GM19468 (cell line): Measurements from ENCODE around the gene RTN4IP1.
"Not testable (repeated sequence)": the region's sequence is repeated elsewhere in the genome, so short reads cannot be mapped to it uniquely, and the experiment has no call there.

Experiments
- ATAC-seq: cut with Tn5 transposase; IDR thresholded peaks from one replicate; pipeline ENCODE4 v1.9.1; 2021; ENCODE audit warnings: mild to moderate bottlenecking, moderate library complexity, moderate number of reproducible peaks; ENCODE audit not compliant: unreplicated experiment; ENCODE audit errors: extremely low read depth

Gene RTN4IP1

DNA sequence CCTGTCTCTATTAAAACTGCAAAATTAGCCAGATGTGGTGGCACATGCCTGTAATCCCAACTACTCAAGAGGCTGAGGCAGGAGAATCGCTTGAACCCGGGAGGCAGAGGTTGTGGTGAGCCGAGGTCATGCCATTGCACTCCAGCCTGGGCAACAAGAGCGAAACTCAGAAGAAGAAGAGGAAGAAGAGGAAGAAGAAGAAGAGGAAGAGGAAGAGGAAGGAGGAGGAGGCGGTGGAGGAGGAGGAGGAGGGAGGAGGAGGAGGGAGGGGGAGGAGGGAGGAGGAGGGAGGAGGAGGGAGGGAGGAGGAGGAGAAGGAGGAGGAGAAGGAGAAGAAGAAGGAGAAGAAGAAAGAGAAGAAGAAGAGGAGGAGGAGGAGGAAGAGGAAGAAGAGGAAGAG is 40.4 kb downstream of the RTN4IP1 start:
- not testable (repeated sequence) for ATAC-seq

GRCh38 chr6:106586815-106587415 is 42.4 kb downstream of the RTN4IP1 start:
- ATAC-seq, result no peak

DNA sequence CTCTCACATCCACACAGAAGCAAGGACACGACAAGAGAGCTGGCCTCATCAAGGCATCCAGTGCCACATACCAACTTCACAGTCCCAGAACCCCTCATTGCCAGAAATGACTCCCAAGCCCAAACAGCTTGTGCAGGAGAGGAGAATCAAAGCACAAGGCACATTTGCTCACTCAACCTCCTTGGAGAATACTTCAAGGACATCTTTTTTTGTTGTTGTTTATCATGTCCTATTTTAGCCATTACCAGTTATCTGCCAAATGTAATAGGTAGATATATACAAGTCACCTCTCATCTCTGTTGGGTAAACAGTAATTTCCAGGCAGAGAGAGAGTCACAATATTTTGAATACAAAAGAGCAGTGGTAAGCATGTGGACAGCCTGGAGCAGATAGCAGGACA is 47.8 kb downstream of the RTN4IP1 start:
- no peak for ATAC-seq

- no peak for ATAC-seq
Observed at GRCh38 chr6:106579281-106579680, 50.0 kb downstream of the RTN4IP1 start.

GRCh38 chr6:106574741-106575458 is 54.4 kb downstream of the RTN4IP1 start:
- no peak for ATAC-seq

DNA sequence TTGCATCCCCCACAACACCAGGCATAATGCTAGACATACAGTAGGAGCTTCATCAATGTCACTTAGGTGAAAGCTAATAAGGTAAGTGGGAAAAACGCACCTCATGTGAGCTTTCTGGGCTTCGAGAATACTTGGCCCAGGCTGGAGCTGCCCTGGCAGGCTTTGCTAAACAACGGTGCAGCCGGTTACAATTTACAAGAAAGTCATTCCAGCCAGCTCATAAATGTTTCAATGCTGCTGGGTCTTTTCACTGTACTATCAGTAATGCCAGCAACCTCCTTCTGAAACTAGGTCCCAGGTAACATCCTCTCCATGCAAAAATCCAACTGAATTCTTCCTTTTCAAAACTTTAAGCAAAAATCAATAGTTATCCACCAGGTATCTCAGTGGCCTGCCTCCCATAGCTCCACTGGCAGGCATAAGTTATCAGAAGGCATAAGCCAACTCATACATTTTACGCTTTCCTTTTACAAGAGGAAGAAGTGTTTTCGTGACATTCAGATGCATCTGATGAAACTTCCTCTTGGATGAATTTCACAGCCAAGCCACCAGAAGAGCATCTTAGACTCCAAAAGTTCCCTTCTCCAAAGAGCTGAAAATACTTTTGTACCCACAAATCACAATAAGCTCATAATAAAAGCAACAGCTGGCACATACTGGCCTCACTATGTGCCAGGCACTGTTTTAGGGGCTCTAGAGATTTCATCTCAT is 56.3 kb downstream of the RTN4IP1 start:
- ATAC-seq, result no peak

DNA sequence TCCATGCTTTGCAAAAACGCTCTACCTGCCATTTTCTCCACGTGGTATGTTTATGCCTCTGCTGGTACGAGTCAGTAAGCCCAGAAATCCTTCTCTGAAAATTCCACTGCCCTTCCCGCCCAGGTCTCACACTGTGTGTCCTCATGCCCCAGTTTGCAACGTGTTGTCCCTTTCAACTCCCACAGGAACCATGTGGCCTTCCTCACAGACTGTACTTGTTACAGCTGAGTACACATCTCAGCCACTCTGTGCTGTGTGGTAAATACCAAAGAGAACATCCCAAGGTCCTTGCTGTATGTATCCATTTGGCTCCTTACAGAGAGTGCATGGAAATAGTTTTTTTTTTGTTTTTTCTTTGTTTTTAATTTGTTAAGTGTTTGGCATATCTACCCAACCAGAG is 56.9 kb downstream of the RTN4IP1 start:
- no peak for ATAC-seq

DNA sequence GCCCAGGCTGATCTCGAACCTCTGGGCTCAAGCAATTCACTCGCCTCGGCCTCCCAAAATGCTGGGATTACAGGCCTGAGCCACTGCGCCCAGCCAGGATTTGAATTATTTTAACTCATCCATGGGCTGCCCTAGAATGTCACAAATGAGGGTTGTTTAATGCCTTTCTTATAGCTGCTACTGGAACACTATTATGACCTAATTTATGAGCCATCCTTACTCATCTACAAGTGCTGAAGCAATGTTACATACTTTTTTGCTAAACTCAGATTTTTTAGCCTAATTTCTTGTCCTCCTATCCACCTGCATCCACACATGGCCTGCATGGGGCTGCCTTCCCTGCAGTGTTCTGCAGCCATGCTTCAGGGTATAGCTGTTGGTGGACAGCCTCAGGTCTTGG is 59.9 kb downstream of the RTN4IP1 start:
- ATAC-seq, result no peak

- ATAC-seq, result no peak
Observed at GRCh38 chr6:106568530-106568929, 60.8 kb downstream of the RTN4IP1 start.

DNA sequence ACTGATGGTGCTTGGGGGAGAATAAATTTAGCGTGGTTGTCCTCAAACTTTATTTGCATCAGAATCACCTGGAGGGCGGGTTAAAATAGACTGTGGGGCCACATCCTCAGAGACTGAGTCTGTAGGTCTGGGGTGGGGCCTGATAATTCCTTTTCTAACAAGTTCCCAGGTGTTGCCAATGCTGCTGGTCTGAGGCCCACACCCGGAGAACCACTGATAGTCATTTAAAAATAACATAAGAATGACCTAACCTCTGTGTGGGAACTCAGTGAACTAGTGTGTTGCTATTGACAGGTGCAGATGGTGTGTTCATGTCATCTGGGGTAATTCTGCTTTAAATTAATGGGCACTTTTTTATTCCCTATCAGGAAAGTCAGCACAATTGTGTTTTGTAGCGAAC is 64.8 kb downstream of the RTN4IP1 start:
- ATAC-seq, result no peak

GRCh38 chr6:106563614-106564013 is 65.7 kb downstream of the RTN4IP1 start:
- ATAC-seq, result no peak

DNA sequence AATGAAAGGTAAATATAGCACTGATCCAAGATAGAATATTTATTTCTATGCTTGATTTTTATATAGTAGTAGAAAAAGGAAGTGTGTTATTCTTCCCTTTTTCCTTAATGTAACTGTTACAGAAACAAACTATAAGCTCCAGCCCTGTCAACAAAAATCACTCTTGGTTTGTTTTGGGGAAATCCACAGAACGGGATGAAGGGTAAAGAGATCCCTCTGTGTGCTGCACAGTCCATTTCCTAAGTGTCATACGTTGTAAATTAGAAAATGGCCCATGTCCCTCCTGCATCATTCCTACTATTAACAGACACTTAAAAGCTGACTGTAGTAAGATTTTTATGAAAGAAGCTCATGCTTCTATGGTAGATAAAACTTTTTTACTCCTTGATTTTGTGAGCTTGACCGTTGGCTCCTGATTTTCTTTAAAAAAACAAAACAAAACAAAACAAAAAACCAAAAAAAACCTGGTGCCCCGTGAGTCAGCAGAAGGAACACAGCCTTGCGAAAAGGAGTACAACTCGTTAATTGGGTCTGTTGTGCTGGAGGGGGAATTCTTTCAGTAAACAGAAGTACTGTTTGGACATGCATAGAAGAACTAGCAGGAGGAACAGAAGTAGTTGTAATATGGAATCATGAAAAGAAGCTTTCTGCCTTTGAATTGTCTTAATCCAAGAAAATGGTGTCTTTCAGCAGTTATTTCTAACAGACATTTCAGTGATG is 67.5 kb downstream of the RTN4IP1 start:
- ATAC-seq, result no peak

- ATAC-seq, result no peak
Observed at GRCh38 chr6:106560996-106561685, 68.2 kb downstream of the RTN4IP1 start.

DNA sequence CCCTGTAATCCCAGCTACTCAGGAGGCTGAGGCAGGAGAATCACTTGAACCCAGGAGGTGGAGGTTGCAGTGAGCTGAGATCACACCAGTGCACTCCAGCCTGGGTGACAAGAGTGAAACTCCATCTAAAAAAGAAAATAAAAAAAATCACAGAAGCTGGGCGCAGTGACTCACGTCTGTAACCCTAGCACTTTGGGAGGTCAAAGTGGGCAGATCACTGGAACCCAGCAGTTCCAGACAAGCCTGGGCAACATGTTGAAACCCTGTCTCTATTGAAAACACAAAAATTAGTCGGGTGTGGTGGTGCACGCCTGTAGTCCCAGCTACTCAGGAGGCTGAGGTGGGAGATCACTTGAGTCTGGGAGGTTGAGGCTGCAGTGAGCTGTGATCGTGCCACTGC is 69.6 kb downstream of the RTN4IP1 start:
- ATAC-seq, result not testable (repeated sequence)

GRCh38 chr6:106558364-106558763 is 70.9 kb downstream of the RTN4IP1 start:
- ATAC-seq, result no peak

- no peak for ATAC-seq
Observed at GRCh38 chr6:106557837-106558236, 71.5 kb downstream of the RTN4IP1 start.

GRCh38 chr6:106556368-106556960 is 72.8 kb downstream of the RTN4IP1 start:
- ATAC-seq, result no peak

DNA sequence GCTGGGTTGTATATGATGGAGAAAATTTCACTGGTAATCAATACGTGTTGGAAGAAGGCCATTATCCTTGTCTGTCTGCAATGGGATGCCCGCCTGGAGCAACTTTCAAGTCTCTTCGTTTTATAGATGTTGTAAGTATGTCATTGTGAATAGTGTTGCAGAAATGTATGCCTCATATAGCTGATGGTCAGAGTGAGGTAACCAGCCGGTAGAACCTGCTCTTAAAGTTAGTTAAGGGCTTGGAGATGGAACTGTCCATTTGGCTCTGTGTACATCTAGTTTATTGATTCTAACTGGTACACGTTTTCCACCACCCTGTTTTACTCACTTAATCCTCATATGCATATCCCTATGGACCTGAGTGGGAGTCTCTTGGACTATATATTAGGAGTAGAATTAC is 73.5 kb downstream of the RTN4IP1 start:
- ATAC-seq, result no peak

- no peak for ATAC-seq
Observed at GRCh38 chr6:106553440-106553839, 75.9 kb downstream of the RTN4IP1 start.

DNA sequence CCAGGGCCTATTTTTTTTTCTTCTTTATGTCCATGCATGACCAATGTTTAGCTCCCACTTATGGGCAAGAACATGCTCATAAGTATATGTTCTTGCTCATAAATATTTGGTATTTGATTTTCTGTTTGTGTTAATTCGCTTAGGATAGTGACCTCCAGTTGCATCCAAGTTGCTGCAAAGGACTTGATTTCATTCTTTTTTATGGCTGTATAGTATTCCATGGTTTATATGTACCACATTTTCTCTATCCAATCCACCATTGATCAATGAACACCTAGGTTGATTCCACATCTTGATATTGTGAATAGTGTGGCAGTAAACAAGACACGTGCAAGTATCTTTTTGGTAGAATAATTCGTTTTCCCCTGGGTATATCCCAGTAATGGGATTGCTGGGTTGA is 78.1 kb downstream of the RTN4IP1 start:
- no peak for ATAC-seq
